Epithelial cell of proximal tubule (primary cell): ENCODE data around the gene HOGA1. TPM values are rescaled to one million over a fixed set of nuclear protein-coding genes. Genes with fewer than 3 reads are reported as not detected.
A peak's percentile ranks its signal among the peaks of the same experiment; 100 is the strongest.

Experiments used
- DNase-seq: peaks from one replicate; pipeline ENCODE4 v3.0.0-alpha.2; 2011; ENCODE audit warnings: low read depth
- H3K4me3 ChIP-seq: 2 replicates; pipeline ENCODE4 v1.5.1; 2011; ENCODE audit warnings: low read depth, mild to moderate bottlenecking, low read length
- CTCF ChIP-seq: conservative IDR thresholded peaks from 2 replicates; pipeline ENCODE4 v1.5.1; 2012; ENCODE audit warnings: low read depth, mild to moderate bottlenecking, low read length
- total RNA-seq: library from RNA; depleted of rRNA; stranded (reverse); fragments of >200 nt; gene quantifications from 2 replicates; pipeline ENCODE4 v1.2.3, GENCODE V29; 2015

HOGA1 gene
- total RNA-seq, 1 donor from 2014 or later = 10.8 TPM

- peak; percentile 78 for DNase-seq
- TF ChIP-seq CTCF = no peak
- no peak overlapping the region for H3K4me3 ChIP-seq
Observed at GRCh38 chr10:97596101-97597082, 12.2 kb downstream of the HOGA1 start.

GRCh38 chr10:97597778-97598177, 13.6 kb downstream of the HOGA1 start:
- no peak for DNase-seq
- H3K4me3 ChIP-seq = no peak overlapping the region
- no peak for TF ChIP-seq CTCF

- DNase-seq = no peak
- TF ChIP-seq CTCF = no peak
- no peak overlapping the region for H3K4me3 ChIP-seq
Observed at GRCh38 chr10:97598407-97599271, 14.4 kb downstream of the HOGA1 start.

- no peak for TF ChIP-seq CTCF
- DNase-seq = no peak
- H3K4me3 ChIP-seq = no peak overlapping the region
Observed at GRCh38 chr10:97599272-97599619, 15.1 kb downstream of the HOGA1 start.

- no peak for DNase-seq
- no peak for TF ChIP-seq CTCF
- no peak overlapping the region for H3K4me3 ChIP-seq
Observed at GRCh38 chr10:97600616-97601015, 16.4 kb downstream of the HOGA1 start.

GRCh38 chr10:97601268-97602215, 17.4 kb downstream of the HOGA1 start:
- no peak overlapping the region for H3K4me3 ChIP-seq
- no peak for DNase-seq
- no peak for TF ChIP-seq CTCF
